Fibroblast of villous mesenchyme (primary cell): Measurements from ENCODE around the gene KIF6. TPM values are rescaled to one million over a fixed set of nuclear protein-coding genes. Genes with fewer than 3 reads are reported as not detected.

Experiments used
- DNase-seq: peaks from one replicate; pipeline ENCODE4 v3.0.0-alpha.2; 2010; ENCODE audit warnings: low read depth
- H3K4me3 ChIP-seq: 2 replicates; pipeline ENCODE4 v1.5.1; 2011; ENCODE audit warnings: low read depth, mild to moderate bottlenecking, low read length
- total RNA-seq: library from RNA; depleted of rRNA; stranded (reverse); fragments of >200 nt; gene quantifications from 2 replicates; pipeline ENCODE4 v1.2.3, GENCODE V29; 2012
- TF ChIP-seq, protein P1 (sequence below): IDR thresholded peaks from 2 replicates; pipeline ENCODE4 v1.5.1; 2012; ENCODE audit warnings: low read depth, mild to moderate bottlenecking, low read length; ENCODE audit not compliant: insufficient read depth

The KIF6 gene
- total RNA-seq, 1 donor: 0.43 TPM

- TF ChIP-seq, protein P1, sequence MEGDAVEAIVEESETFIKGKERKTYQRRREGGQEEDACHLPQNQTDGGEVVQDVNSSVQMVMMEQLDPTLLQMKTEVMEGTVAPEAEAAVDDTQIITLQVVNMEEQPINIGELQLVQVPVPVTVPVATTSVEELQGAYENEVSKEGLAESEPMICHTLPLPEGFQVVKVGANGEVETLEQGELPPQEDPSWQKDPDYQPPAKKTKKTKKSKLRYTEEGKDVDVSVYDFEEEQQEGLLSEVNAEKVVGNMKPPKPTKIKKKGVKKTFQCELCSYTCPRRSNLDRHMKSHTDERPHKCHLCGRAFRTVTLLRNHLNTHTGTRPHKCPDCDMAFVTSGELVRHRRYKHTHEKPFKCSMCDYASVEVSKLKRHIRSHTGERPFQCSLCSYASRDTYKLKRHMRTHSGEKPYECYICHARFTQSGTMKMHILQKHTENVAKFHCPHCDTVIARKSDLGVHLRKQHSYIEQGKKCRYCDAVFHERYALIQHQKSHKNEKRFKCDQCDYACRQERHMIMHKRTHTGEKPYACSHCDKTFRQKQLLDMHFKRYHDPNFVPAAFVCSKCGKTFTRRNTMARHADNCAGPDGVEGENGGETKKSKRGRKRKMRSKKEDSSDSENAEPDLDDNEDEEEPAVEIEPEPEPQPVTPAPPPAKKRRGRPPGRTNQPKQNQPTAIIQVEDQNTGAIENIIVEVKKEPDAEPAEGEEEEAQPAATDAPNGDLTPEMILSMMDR: no peak
- H3K4me3 ChIP-seq: no peak overlapping the region
- DNase-seq: no peak
Observed at GRCh38 chr6:39498096-39498495, 227.1 kb downstream of the KIF6 start.

DNA sequence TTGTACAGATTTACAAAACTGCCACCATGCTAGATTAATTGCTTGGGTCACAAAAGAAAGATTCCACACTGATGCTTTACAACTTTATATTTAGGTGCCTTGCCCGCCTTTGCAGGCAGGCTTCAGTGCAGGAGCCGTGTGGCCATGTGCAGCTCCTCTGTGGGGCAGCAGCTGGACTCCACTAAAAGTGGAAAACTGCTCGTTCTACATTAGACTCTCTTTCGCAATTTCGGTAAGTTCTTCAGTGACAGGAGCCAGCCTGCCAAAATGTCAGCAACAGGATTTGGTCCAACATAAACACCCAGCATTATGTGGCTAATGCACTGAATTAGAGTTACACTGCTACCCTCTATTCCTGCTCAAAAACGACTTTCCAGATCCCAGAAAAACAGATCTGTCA, 228.3 kb downstream of the KIF6 start:
- no peak overlapping the region for H3K4me3 ChIP-seq
- DNase-seq: peak; percentile 38
- TF ChIP-seq, protein P1: no peak

DNA sequence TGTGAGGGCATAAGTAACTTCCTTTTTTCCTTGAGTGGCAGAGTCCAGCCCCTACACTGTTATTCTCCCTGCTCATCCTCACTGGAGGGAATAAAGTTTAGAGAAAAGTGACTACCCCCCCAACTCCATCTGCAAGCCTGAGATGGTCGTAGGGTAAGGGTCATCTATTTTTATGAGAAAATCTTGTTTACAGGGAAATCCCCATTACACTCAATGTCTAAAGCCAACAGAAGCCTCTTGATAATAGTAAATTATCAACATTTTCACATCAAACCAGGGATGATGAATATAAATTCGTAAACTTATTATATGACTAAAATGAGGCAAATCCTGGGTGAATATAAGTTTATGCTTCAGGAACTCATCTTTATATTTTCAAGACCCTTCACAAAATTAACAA, 228.8 kb downstream of the KIF6 start:
- no peak for DNase-seq
- H3K4me3 ChIP-seq: no peak overlapping the region
- TF ChIP-seq, protein P1: no peak

DNA sequence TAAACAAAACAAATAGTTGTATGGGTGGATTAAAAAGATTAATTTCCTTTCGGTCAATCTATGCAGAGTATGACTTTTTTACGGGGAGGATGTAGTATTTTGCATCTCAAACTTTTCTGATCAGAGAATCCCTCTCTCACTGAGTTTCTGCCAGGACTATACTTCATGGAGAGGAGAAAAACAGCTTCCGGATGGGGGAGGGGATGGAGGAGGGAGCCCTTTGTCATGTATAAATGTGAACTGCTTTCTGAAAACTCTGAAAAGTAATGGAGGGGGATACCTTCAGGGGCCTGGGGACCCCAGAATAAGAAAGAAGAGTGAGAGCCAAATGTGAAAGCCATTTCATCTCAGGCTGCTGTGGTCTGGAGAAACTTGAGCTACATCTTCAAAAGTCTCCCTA, 229.6 kb downstream of the KIF6 start:
- DNase-seq: no peak
- TF ChIP-seq, protein P1: no peak
- H3K4me3 ChIP-seq: no peak overlapping the region

DNA sequence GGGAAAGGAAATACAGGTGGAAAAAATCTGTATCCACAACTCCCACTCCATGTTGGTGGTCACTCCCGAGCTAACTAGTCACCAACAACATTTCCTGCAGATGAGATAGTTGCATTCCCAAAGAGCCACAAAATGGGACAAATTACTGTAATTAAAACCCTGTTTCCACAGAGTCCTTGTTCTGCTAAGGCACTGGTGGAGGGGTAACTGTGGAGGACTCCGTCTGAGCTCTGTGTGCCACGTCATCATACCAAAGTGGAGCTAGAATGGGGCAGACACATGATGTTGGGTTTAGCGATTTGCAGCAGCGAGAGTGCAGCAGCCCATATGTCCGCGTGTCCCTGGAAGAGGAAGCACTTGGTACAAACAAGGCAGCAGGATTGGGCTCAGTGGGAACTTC, 230.2 kb downstream of the KIF6 start:
- H3K4me3 ChIP-seq: no peak overlapping the region
- TF ChIP-seq, protein P1: no peak
- no peak for DNase-seq

GRCh38 chr6:39493777-39494176, 231.4 kb downstream of the KIF6 start:
- no peak overlapping the region for H3K4me3 ChIP-seq
- TF ChIP-seq, protein P1: no peak
- no peak for DNase-seq

DNA sequence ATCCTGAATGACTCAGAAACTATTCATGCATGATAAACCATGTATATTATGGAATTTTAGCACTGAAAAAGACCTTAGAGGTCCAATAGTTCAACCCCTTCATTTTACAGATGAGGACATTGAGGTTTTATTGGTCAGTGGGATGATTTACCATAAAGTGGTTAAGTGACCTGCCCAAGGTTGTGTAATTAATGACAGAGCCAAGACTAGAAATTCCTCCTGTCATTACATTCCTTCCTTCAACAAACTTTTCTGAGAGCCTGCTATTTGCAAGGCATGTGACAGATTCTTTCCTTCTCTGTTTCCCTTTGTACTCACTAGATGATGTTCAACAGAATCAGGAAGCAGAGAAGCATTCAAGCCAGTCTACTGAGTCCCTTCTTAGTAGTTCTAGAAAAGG, 232.0 kb downstream of the KIF6 start:
- TF ChIP-seq, protein P1: no peak
- H3K4me3 ChIP-seq: no peak overlapping the region
- DNase-seq: no peak
